BJ (cell line): Measurements from ENCODE around the gene EPC1. TPM values are rescaled to one million over a fixed set of nuclear protein-coding genes. Genes with fewer than 3 reads are reported as not detected.

Experiments
- CTCF ChIA-PET: fragments of 350-600 bp; formaldehyde crosslinking; extraction: SDS; loops from one replicate; lab custom pipeline; 2021; ENCODE audit warnings: antibody characterized with exemption, inconsistent platforms; lab: Yijun Ruan, JAX
- POLR2A ChIA-PET: fragments of 300-600 bp; sonication (Branson Sonifier 250); formaldehyde crosslinking; extraction: SDS; loops from one replicate; lab custom pipeline; 2021; ENCODE audit warnings: antibody characterized with exemption; lab: Charles Lee
- DNase-seq: peaks from one replicate; pipeline ENCODE4 v3.0.0-alpha.2; 2011; ENCODE audit warnings: low read depth
- H3K27me3 ChIP-seq: 2 replicates; pipeline ENCODE4 v1.6.0; 2011; ENCODE audit warnings: low read length; ENCODE audit not compliant: control insufficient read depth, insufficient read depth
- H3K36me3 ChIP-seq: 2 replicates; pipeline ENCODE4 v1.5.1; 2011; ENCODE audit warnings: low read length; ENCODE audit not compliant: control insufficient read depth, insufficient read depth
- H3K4me3 ChIP-seq: 2 replicates; pipeline ENCODE4 v1.5.1; 2011; ENCODE audit warnings: low read depth, mild to moderate bottlenecking, control low read depth, low read length
- polyA plus RNA-seq: library from polyadenylated mRNA; depleted of rRNA; stranded (reverse); fragments of >200 nt; gene quantifications from 2 replicates; pipeline ENCODE4 v1.2.3, GENCODE V29; 2011
- TF ChIP-seq, protein P1 (sequence below): IDR thresholded peaks from 2 replicates; pipeline ENCODE4 v1.5.1; 2011; ENCODE audit warnings: low read depth, mild to moderate bottlenecking, control low read depth, inconsistent platforms, low read length, moderate library complexity; ENCODE audit not compliant: insufficient read depth

EPC1 gene
- polyA plus RNA-seq, 1 experiment: 21.6 TPM

DNA sequence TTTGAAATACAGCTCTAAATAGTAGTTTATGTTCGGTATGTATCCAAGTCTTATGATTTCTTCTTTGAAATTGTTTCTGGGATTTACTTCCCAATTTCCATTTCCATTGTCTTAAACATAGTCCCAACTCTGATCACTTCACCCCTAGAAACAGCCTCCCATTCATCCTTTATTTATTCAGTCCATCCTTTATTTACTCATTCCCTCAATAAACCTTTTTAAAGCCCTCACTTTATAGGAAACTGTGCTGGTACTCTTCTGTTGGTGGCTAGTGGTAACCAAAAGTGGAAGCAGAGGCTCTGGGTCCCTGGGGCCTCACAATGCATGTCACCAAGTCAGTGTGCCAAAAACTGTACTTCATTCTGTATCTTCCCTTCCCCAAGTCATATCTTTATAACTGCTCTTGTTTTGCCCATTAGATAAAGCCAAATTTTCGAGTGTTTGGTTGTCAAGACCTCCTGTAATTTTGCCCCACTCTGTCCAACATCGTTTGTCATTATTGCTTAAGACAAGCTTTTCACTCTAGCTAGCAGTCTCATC is 3.9 kb upstream of the EPC1 start:
- H3K36me3 ChIP-seq: no peaks in the 10 kb centered on the region
- TF ChIP-seq, protein P1, sequence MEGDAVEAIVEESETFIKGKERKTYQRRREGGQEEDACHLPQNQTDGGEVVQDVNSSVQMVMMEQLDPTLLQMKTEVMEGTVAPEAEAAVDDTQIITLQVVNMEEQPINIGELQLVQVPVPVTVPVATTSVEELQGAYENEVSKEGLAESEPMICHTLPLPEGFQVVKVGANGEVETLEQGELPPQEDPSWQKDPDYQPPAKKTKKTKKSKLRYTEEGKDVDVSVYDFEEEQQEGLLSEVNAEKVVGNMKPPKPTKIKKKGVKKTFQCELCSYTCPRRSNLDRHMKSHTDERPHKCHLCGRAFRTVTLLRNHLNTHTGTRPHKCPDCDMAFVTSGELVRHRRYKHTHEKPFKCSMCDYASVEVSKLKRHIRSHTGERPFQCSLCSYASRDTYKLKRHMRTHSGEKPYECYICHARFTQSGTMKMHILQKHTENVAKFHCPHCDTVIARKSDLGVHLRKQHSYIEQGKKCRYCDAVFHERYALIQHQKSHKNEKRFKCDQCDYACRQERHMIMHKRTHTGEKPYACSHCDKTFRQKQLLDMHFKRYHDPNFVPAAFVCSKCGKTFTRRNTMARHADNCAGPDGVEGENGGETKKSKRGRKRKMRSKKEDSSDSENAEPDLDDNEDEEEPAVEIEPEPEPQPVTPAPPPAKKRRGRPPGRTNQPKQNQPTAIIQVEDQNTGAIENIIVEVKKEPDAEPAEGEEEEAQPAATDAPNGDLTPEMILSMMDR: no peak
- no peaks in the 10 kb centered on the region for H3K27me3 ChIP-seq
- no peak overlapping the region for H3K4me3 ChIP-seq
- ChIA-PET CTCF (interaction anchor here (1.2 to 1.5 kb wide), 2 partner anchors 10 to 17 kb away, joined by 3 read pairs; no protein-coding TSS in a partner anchor), POLR2A (no interaction called here)
- no peak for DNase-seq

DNA sequence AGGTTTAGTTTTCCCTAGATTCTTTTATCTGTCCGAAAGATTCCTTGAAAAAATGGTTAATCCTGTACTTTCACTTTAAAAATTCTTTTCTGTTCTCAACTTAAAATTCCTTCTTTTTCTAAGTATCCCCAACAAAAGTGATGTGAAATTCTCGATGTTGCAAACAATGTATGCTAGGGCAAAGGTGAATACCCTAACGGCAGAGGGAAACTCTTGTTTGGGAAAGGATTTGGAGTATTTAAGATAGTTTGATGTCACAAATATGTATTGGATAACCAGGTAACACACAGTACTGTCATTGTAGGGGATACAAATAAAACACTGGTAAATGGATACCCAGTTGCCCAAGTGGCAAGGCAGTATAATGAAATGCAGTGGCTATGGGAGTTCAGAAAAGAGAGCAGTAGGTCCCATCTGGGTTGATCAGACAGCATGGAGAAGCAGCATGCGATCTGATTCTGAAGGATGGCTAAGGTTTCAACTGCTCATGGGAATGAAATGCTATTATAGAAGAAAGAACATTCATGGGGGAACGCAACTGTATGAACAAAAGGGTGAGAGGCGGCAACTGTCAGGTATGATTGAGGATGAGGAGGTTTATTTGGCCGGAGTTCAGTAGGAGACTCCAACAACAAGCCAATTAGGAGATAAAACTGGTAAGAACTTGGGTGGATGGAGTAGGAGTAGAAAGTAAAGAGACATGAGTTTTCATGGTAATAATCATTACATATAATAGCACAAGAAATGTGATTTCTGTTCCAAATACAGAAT is 3.2 kb upstream of the EPC1 start:
- Histone ChIP-seq H3K4me3 (no peak overlapping the region), H3K36me3 (no peaks in the 10 kb centered on the region), H3K27me3 (no peaks in the 10 kb centered on the region)
- POLR2A ChIA-PET: interaction anchor here (0.7 kb wide), 1 partner anchor 203 kb away, joined by 3 read pairs; no protein-coding TSS in a partner anchor
- DNase-seq: no peak
- TF ChIP-seq, protein P1: no peak
- CTCF ChIA-PET: interaction anchor here (0.7 to 1.5 kb wide), 4 partner anchors 10 to 47 kb away, joined by 3 to 4 read pairs (median 3); no protein-coding TSS in a partner anchor

DNA sequence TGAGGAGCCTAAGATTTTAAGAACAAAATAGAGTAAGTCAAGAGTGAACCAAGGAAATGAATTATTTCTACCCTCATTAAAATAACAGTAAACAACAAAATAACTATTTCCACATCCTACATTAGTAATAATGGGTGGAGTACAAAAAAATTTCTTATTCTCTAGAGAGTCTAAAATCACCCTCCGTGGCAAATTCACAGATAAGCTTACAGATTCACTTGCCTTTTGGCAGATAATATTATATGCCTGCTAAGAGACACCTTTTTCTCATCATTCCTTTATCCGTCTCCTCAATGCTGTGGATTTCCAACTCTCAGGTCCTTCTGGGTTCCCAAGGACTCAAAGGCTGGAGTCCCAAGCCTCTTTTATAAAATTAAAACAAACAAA is 2.2 kb upstream of the EPC1 start:
- ChIA-PET CTCF (interaction anchor here (0.7 to 1.4 kb wide), 2 partner anchors 12 to 46 kb away, joined by 3 to 4 read pairs; no protein-coding TSS in a partner anchor), POLR2A (interaction anchor here (0.5 to 0.7 kb wide), 2 partner anchors 94 to 204 kb away, joined by 3 to 4 read pairs; no protein-coding TSS in a partner anchor)
- TF ChIP-seq, protein P1: no peak
- Histone ChIP-seq H3K4me3 (no peak overlapping the region), H3K36me3 (no peaks in the 10 kb centered on the region), H3K27me3 (no peaks in the 10 kb centered on the region)
- DNase-seq: no peak

DNA sequence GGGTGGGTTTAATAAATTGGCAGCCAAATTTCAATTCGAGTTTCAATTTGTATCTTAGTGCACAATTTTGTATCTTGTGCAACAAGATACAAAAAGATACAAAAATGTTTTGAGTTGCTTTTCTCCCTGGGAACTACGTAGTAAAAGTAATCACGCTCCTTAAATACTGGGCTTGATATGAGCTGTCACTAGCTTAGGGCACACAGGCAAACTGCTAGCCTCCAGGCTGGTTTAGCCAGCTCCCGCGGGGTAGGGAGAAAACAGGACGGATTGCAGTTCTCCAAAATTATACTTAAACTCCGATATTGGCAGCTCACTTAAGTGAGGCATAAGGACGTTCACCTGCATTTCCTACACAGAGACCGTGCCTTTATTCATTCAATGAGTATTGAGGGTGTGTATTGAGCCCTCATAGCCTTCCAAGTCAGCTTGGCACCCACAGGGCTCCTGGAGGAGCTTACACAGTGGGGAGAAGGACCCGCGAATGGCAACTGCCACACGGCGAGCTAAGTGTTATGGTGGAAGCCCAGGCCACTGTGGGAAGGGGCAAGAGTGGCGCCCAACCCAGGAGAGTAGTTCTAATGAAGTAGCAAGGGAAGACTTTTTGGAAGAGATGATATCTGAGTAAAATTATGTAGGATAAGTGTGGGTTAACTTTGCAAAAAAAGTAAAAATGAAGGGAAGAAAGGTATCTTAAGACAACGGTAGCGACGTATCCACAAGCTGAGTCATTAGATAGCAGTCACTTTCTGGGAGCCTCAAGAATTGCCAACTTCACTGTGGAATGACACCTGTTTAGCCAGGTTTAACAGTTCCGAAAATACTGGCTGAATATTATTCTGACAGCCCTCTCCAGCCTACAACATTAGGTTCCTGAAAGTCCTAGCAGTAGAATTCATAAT is 1.6 kb upstream of the EPC1 start:
- ChIA-PET CTCF (interaction anchor here (1.0 to 1.4 kb wide), 2 partner anchors 10 to 13 kb away, joined by 3 to 4 read pairs; no protein-coding TSS in a partner anchor), POLR2A (no interaction called here)
- H3K4me3 ChIP-seq: no peak overlapping the region
- TF ChIP-seq, protein P1: no peak
- no peaks in the 10 kb centered on the region for H3K27me3 ChIP-seq
- H3K36me3 ChIP-seq: no peaks in the 10 kb centered on the region
- no peak for DNase-seq
